Neural cell (in vitro differentiated cells): ENCODE data around the gene VWA3A. TPM values are rescaled to one million over a fixed set of nuclear protein-coding genes. Genes with fewer than 3 reads are reported as not detected.

ENCODE experiments used
- H2AFZ ChIP-seq: fragments of 200-600, 300-800 bp; sonication (generic), shearing (Covaris generic); 2 replicates; pipeline ENCODE4 v1.6.0; 2014; ENCODE audit warnings: low read depth, mild to moderate bottlenecking, antibody characterized with exemption, low read length, moderate library complexity
- H3F3A ChIP-seq: fragments of 200-600 bp; shearing (Covaris generic); 2 replicates; pipeline ENCODE4 v1.6.1; 2016; ENCODE audit warnings: mild to moderate bottlenecking, moderate library complexity, mixed read lengths, antibody characterized with exemption, low read length; ENCODE audit not compliant: insufficient read depth, poor library complexity, severe bottlenecking
- H3K27ac ChIP-seq: fragments of 200-600, 300-800 bp; sonication (generic), shearing (Covaris generic); 2 replicates; pipeline ENCODE4 v1.5.1; 2014; ENCODE audit warnings: mild to moderate bottlenecking, low read length, moderate library complexity
- H3K27me3 ChIP-seq: fragments of 300-800, 200-600 bp; sonication (generic), shearing (Covaris generic); 2 replicates; pipeline ENCODE4 v1.6.0; 2014; ENCODE audit warnings: mild to moderate bottlenecking, low read depth, low read length, moderate library complexity; ENCODE audit not compliant: insufficient read depth
- H3K36me3 ChIP-seq: fragments of 300-800, 200-600 bp; sonication (generic), shearing (Covaris generic); 2 replicates; pipeline ENCODE4 v1.5.1; 2014; ENCODE audit warnings: mild to moderate bottlenecking, antibody characterized with exemption, low read length, moderate library complexity; ENCODE audit not compliant: insufficient read depth
- H3K4me2 ChIP-seq: fragments of 300-800, 200-600 bp; sonication (generic), shearing (Covaris generic); 2 replicates; pipeline ENCODE4 v1.6.0; 2014; ENCODE audit warnings: mild to moderate bottlenecking, low read length
- H3K4me3 ChIP-seq: fragments of 300-800, 200-600 bp; sonication (generic), shearing (Covaris generic); 2 replicates; pipeline ENCODE4 v1.5.1; 2014; ENCODE audit warnings: mild to moderate bottlenecking, low read length, moderate library complexity
- H3K79me2 ChIP-seq: fragments of 200-600 bp; shearing (Covaris generic); replicated peaks from 2 replicates; pipeline ENCODE4 v1.6.0; 2014; ENCODE audit warnings: mild to moderate bottlenecking, low read length, moderate library complexity; ENCODE audit not compliant: insufficient read depth
- H3K9ac ChIP-seq: fragments of 300-800, 200-600 bp; sonication (generic), shearing (Covaris generic); 2 replicates; pipeline ENCODE4 v1.6.1; 2016; ENCODE audit warnings: mild to moderate bottlenecking, low read length, mixed read lengths
- H3K9me2 ChIP-seq: fragments of 200-600 bp; shearing (Covaris generic); 2 replicates; pipeline ENCODE4 v1.6.1; 2016; ENCODE audit warnings: mild to moderate bottlenecking, low read length, mixed read lengths; ENCODE audit not compliant: insufficient read depth
- H3K9me3 ChIP-seq: fragments of 200-600, 300-800 bp; sonication (generic), shearing (Covaris generic); 2 replicates; pipeline ENCODE4 v1.6.1; 2016; ENCODE audit warnings: mild to moderate bottlenecking, mixed run types, low read length, moderate library complexity, mixed read lengths
- H4K20me1 ChIP-seq: fragments of 200-600 bp; shearing (Covaris generic); 2 replicates; pipeline ENCODE4 v1.6.1; 2016; ENCODE audit warnings: mild to moderate bottlenecking, mixed run types; ENCODE audit not compliant: insufficient read depth
- EZH2 ChIP-seq: fragments of 200-600, 300-800 bp; shearing (Covaris generic), sonication (generic); IDR thresholded peaks from 2 replicates; pipeline ENCODE4 v1.6.1; 2014; ENCODE audit warnings: antibody characterized with exemption, low read length, borderline replicate concordance, mild to moderate bottlenecking; ENCODE audit not compliant: insufficient read depth, poor library complexity, severe bottlenecking
- MXI1 ChIP-seq: fragments of 450-650 bp; conservative IDR thresholded peaks from 2 replicates; pipeline ENCODE4 v1.6.1; 2014; ENCODE audit warnings: antibody characterized with exemption, mild to moderate bottlenecking; ENCODE audit not compliant: poor library complexity, severe bottlenecking
- POLR2AphosphoS5 ChIP-seq: IDR thresholded peaks from 2 replicates; pipeline ENCODE4 v1.6.1; 2012
- RAD21 ChIP-seq: fragments of 450-650 bp; conservative IDR thresholded peaks from 2 replicates; pipeline ENCODE4 v1.6.1; 2014; ENCODE audit warnings: antibody characterized with exemption, mild to moderate bottlenecking, moderate library complexity
- SMC3 ChIP-seq: fragments of 450-650 bp; conservative IDR thresholded peaks from 2 replicates; pipeline ENCODE4 v1.6.1; 2014; ENCODE audit warnings: antibody characterized with exemption, mild to moderate bottlenecking, moderate library complexity; ENCODE audit not compliant: poor library complexity
- TAF1 ChIP-seq: IDR thresholded peaks from 2 replicates; pipeline ENCODE4 v1.6.1; 2012; ENCODE audit warnings: low read depth
- polyA plus RNA-seq: library from polyadenylated mRNA; depleted of rRNA; stranded (reverse); fragments of >200 nt; gene quantifications from 2 replicates; pipeline ENCODE4 v1.2.3, GENCODE V29; 2014
- TF ChIP-seq, protein P1 (sequence below): fragments of 450-650 bp; IDR thresholded peaks from 2 replicates; pipeline ENCODE4 v1.5.1; 2014; ENCODE audit warnings: antibody characterized with exemption, mild to moderate bottlenecking, moderate library complexity; ENCODE audit not compliant: poor library complexity, severe bottlenecking
- TF ChIP-seq, protein P2 (sequence below): IDR thresholded peaks from 2 replicates; pipeline ENCODE4 v1.6.1; 2012; ENCODE audit warnings: borderline replicate concordance

Gene VWA3A
- polyA plus RNA-seq, 1 donor from 2014 or later: 1.8 TPM

DNA sequence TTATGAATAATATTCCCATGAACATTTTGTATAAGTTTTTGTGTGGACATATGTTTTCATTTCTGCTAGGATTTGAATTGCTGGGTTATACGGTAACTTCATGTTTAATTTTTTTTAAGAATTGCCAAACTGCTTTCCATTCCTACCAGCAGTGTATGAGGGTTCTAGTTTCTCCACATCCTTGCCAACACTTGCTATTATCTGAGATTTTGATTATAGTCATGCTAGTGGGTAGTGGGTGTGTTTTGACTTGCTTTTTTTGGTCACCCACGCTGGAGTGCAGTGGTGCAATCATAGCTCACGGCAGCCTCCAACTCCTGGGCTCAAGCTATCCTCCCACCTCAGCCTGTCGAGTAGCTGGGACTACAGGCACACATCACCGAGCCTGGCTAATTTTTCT lies 110.8 kb downstream of the VWA3A start:
- Histone ChIP-seq H3K79me2 (no peaks in the 10 kb centered on the region), H3K4me3 (no peak overlapping the region), H3K27ac (no peak overlapping the region), H3F3A (no peaks in the 10 kb centered on the region), H3K9me3 (no peaks in the 10 kb centered on the region), H4K20me1 (no peaks in the 10 kb centered on the region), H3K9me2 (no peaks in the 10 kb centered on the region), H3K36me3 (no peaks in the 10 kb centered on the region), H2AFZ (no peak overlapping the region), H3K27me3 (no peaks in the 10 kb centered on the region), H3K4me2 (no peak overlapping the region), H3K9ac (no peak overlapping the region)
- TF ChIP-seq MXI1 (no peak), POLR2AphosphoS5 (no peak), TAF1 (no peak), EZH2 (no peak), RAD21 (no peak), SMC3 (no peak)
- TF ChIP-seq, protein P1, sequence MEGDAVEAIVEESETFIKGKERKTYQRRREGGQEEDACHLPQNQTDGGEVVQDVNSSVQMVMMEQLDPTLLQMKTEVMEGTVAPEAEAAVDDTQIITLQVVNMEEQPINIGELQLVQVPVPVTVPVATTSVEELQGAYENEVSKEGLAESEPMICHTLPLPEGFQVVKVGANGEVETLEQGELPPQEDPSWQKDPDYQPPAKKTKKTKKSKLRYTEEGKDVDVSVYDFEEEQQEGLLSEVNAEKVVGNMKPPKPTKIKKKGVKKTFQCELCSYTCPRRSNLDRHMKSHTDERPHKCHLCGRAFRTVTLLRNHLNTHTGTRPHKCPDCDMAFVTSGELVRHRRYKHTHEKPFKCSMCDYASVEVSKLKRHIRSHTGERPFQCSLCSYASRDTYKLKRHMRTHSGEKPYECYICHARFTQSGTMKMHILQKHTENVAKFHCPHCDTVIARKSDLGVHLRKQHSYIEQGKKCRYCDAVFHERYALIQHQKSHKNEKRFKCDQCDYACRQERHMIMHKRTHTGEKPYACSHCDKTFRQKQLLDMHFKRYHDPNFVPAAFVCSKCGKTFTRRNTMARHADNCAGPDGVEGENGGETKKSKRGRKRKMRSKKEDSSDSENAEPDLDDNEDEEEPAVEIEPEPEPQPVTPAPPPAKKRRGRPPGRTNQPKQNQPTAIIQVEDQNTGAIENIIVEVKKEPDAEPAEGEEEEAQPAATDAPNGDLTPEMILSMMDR: no peak
- TF ChIP-seq, protein P2, sequence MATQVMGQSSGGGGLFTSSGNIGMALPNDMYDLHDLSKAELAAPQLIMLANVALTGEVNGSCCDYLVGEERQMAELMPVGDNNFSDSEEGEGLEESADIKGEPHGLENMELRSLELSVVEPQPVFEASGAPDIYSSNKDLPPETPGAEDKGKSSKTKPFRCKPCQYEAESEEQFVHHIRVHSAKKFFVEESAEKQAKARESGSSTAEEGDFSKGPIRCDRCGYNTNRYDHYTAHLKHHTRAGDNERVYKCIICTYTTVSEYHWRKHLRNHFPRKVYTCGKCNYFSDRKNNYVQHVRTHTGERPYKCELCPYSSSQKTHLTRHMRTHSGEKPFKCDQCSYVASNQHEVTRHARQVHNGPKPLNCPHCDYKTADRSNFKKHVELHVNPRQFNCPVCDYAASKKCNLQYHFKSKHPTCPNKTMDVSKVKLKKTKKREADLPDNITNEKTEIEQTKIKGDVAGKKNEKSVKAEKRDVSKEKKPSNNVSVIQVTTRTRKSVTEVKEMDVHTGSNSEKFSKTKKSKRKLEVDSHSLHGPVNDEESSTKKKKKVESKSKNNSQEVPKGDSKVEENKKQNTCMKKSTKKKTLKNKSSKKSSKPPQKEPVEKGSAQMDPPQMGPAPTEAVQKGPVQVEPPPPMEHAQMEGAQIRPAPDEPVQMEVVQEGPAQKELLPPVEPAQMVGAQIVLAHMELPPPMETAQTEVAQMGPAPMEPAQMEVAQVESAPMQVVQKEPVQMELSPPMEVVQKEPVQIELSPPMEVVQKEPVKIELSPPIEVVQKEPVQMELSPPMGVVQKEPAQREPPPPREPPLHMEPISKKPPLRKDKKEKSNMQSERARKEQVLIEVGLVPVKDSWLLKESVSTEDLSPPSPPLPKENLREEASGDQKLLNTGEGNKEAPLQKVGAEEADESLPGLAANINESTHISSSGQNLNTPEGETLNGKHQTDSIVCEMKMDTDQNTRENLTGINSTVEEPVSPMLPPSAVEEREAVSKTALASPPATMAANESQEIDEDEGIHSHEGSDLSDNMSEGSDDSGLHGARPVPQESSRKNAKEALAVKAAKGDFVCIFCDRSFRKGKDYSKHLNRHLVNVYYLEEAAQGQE: no peak

DNA sequence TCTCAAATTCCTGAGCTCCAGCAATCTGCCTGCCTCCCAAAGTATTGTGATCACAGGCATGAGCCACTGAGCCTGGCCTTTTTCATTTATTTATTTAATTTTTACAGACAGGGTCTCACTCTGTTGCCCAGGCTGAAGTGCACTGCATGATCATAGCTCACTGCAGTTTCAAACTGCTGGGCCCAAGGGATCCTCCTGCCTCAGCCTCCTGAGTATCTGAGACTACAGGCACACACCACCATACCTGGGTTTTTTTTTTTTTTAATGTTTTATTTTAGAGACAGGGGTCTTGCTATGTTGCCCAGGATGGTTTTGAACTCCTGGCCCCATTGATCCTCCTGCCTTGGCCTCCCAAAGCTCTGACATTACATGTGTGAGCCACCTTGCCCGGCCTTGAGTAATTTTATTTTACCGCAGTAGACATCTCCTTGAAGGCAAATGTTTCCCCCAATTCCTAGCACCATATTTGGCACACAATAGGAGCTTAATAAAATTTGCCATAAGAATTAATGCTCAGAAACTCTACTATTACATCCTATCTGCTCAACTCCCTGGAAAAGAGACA lies 111.8 kb downstream of the VWA3A start:
- no peaks in the 10 kb centered on the region for H3K36me3 ChIP-seq
- no peak overlapping the region for H3K9ac ChIP-seq
- H3K27ac ChIP-seq: no peak overlapping the region
- H3K4me3 ChIP-seq: no peak overlapping the region
- H3K9me3 ChIP-seq: no peaks in the 10 kb centered on the region
- no peaks in the 10 kb centered on the region for H3F3A ChIP-seq
- TF ChIP-seq POLR2AphosphoS5: no peak
- TF ChIP-seq, protein P1: no peak
- no peak for TF ChIP-seq EZH2
- TF ChIP-seq SMC3: no peak
- TF ChIP-seq, protein P2: no peak
- no peaks in the 10 kb centered on the region for H3K9me2 ChIP-seq
- no peak overlapping the region for H2AFZ ChIP-seq
- no peaks in the 10 kb centered on the region for H4K20me1 ChIP-seq
- H3K27me3 ChIP-seq: no peaks in the 10 kb centered on the region
- H3K79me2 ChIP-seq: no peaks in the 10 kb centered on the region
- no peak overlapping the region for H3K4me2 ChIP-seq
